Fibroblast of gingiva (primary cell): Measurements from ENCODE around the gene DDX5.

Experiments
- DNase-seq: peaks from one replicate; pipeline ENCODE4 v3.0.0-alpha.2; 2011; ENCODE audit warnings: low read depth

Gene DDX5

DNA sequence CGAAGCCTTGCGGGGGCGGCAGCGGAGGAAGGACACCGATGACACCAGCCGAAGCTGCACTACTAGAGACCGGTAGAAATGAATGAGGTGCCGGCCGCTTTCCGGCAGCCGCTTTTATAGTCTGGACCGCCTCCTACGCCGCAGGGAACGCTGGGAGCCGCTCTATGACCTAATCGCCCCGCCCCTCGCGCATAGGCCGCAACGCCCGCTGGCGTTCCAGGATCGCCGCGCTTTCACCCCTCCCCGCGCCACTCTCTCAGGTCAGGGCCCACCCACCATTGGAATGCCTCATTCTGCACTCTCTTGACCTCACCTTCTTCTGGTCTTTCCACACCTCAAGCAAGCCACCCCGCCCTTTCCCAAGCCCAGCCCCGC lies at the start of gene DDX5:
Gene DDX5, minus strand, starts transcription at position 89 of the 375 bp plus-strand sequence. CDS start 170 bp downstream, outside the sequence.
- DNase-seq: peak; percentile 97

DNA sequence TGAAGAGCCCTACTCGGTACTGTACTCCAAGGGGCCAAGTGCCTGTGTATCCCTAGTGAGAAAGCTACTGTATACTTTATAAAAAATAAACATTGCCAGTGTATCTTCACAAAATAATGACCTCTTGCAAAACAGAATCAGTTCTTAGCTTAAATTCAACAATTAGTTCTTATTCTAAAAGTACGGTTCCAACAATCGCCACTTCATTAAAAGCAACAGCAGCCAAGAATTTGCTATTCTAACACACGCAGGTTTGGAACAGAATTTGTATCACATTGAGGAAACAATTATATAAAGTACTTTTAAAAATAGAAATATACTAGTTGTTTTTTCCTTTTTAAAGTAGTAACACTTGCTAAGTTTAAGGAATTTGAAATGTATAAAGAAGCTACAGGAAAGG lies 49.2 kb upstream of the DDX5 start:
- no peak for DNase-seq

GRCh38 chr17:64554028-64554637 lies 48.0 kb upstream of the DDX5 start:
- DNase-seq: no peak

DNA sequence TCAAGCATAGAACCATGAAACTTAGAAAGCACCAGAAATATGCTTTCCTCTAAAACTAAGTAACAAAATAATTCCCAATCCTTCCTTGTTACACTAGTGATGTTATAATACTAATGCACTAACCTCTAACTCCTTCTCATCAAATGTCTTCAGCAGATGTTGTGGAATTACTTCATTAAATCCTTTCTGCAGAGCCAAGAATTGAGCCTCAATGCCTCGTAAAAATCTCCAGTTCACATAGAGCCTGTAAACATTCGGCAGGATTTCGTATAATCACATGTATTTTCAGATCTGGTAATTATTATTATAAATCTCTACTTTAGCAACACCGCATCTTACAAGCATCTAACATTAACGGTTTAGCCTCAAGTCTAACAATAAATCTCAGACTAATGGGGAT lies 45.4 kb upstream of the DDX5 start:
- no peak for DNase-seq

DNA sequence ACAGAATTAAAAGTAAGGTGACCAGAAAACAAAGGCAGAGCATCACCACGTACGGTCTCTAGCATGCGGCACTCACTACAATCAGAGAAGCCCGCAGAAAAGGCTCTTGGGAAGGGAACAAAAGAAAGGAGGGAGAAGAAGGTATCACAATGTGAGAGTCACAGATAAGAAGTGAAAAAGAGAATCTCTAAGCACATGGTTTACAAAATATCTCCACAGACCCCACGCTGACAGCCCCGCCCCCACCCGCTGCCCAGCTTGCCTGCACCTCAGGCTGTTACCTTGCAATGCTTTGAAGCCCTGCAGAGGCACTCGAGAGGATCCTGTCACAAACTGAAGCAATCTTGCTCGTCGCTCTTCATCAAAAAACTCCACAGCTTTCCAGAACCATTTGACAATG lies 41.2 kb upstream of the DDX5 start:
- no peak for DNase-seq

GRCh38 chr17:64546716-64547115 lies 40.6 kb upstream of the DDX5 start:
- no peak for DNase-seq

GRCh38 chr17:64544742-64545141 lies 38.7 kb upstream of the DDX5 start:
- DNase-seq: no peak

DNA sequence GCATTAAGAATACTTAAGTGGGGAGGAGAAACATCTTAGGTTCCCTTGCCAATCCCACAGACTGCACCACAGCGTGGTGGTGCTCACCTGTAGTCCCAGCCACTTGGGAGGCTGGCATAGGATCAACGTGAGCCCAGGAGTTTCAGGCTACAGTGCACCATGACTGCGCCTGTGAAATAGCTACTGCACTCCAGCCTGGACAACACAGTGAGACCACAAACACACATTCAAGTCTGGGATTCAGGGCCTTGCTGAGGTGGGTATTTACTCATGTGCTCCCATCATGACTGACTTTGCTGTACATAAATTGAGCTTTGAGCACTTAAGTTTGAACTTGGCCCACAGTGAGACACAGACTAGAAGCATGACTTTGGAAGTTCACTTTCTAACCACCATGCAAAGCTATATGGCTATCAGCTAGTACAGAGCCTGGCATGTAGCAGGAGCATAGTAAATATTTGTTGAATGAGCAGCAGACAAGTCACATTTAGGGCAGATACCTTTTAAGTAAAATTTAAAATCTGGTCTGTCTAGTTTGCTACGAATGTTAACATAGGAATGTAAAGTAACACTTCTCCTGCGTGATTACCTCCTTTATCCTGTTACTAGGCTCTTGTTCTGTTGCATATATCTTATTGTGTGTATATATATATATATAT lies 34.2 kb upstream of the DDX5 start:
- no peak for DNase-seq

DNA sequence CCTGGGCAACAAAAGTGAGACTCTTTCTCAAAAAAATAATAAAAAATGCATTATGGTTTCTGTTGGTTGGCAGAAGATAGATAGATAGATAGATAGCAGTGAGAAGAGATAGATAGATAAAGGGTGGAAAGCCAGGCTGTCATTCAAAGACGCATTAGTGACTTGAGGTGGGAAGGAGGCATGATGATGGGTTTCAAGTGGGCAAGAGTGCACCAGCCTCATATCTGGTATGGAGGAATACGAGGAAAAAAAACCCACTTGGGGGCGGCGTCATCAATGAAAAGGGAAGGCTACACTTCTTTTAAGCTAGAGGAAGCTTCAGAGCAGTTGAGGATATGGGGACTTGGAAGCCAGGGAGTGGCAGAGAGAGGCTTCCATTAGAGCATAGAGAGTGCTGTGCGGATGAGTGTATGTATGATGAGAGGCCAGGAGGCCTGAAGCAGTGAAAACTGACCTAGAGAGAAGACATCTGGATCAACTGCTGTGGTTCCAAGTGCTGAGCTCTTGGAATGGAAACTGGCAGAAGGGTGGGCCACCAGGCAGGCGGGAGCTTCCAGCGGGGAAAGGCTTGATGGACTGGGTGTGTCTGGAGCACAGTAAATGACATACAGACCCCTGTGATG lies 32.5 kb upstream of the DDX5 start:
- no peak for DNase-seq

GRCh38 chr17:64537488-64537887 lies 31.4 kb upstream of the DDX5 start:
- no peak for DNase-seq

- DNase-seq: no peak
Measured at GRCh38 chr17:64536913-64537312, 30.8 kb upstream of the DDX5 start.

GRCh38 chr17:64535357-64535756 lies 29.3 kb upstream of the DDX5 start:
- DNase-seq: no peak

- DNase-seq: peak; percentile 13
Measured at GRCh38 chr17:64534187-64534586, 28.1 kb upstream of the DDX5 start.

DNA sequence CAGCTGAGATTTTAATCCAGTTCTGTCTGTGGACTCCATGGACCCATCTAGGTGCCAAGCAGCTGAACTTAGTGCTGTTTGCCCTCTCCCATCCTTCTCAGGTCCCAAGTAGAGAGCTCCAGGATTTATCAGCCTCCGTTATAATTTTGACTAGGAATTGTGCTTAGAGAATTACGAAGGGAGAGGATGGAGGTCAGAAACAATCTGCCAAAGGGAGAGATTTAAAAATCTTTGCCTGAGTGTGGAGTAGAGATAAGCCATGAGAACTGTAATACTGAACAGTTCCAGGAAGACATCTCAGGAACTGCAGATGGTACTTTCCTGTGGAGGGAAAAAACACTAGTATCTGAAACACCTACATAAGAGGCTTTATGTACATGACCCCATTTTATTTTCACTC lies 27.7 kb upstream of the DDX5 start:
- DNase-seq: no peak

GRCh38 chr17:64532409-64532808 lies 26.3 kb upstream of the DDX5 start:
- DNase-seq: no peak

GRCh38 chr17:64531955-64532371 lies 25.9 kb upstream of the DDX5 start:
- peak; percentile 72 for DNase-seq

DNA sequence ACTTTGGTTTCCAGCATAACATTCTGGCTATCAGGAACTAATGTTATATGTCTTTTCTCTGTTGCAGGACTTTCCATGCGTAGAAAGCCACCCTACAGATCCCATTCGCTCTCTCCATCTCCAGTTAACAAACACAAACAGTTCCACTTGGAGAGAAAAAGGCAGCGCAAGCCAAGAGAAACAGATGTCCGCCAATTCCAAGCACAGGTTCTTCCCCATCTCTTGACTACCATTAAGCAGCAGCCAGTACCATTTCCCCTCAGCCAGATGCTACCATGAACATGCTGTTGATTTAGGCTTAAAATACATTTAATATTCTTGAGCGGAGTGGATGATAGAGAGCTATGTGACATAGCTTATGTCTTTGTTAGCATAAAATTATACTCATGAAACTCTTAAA lies 23.1 kb upstream of the DDX5 start:
- DNase-seq: no peak

DNA sequence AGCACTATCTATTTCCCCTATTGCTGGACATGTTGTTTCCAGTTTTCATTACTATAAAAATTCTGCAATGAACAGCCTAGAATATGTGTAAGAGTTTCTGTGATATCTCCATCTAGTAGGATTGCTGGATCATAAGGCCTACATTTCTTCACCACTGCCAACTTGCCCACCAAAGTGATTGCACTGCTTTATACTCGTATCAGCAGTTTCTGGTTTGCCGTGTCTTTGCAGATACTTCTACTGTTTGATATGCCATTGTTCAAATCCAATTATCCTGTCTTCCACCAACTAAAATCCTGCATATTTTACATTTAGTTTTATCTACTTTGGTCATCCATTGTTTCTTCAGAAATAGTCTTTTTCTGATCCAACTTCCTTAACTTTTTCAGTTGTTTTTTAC lies 21.8 kb upstream of the DDX5 start:
- no peak for DNase-seq

DNA sequence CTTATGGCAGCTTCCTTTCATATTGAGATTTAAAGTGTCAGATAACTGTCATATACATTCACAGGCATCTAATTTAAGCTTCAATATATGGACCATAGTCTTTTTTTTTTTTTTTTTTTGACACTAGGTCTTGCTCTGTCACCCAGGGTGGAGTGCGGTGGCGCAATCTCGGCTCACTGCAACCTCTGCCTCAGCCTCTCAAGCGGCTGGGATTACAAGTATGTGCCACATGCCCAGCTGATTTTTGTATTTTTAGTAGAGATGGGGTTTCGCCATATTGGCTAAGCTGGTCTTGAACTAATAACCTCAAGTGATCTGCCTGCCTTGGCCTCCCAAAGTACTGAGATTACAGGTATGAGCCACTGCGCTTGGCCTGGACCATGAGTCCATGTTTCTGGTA lies 14.3 kb upstream of the DDX5 start:
- peak; percentile 31 for DNase-seq

DNA sequence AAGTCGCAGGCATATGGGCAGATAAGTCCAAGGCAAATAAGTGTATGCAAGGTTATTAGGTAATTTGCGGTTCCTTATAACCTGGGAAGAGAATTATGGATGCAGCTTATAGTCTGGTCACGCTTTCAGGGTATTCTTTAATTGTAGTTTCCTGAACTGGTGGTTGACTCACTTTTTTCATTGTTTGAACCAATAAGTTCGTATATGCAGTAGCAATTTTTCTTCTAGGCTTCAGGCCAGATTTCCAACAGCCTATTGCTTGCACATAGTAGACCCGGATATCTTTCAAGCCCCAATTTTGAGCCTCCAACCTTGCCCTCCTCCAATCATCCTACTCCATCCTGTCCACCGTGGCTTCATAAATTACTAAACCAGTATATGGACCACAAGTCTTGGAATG lies 13.5 kb upstream of the DDX5 start:
- no peak for DNase-seq

DNA sequence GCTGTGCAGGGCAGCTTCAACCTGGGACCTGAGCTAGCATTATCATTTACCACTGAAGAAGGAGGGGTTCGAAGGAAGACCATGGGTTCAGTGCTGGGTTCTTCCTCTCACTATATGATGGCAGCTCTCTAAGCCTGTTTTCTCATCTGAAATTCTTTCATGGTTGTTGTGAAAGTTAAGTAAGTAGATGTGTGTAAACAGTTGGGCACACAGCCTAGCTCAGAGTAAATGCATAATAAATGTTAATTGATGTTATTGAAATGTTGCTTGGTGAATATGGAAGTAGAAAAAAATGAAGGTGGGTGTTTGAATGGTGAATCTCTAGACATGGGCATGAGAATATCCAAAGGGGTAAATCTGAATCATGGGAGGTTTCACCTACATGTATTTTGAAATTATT lies 9.7 kb upstream of the DDX5 start:
- DNase-seq: no peak

DNA sequence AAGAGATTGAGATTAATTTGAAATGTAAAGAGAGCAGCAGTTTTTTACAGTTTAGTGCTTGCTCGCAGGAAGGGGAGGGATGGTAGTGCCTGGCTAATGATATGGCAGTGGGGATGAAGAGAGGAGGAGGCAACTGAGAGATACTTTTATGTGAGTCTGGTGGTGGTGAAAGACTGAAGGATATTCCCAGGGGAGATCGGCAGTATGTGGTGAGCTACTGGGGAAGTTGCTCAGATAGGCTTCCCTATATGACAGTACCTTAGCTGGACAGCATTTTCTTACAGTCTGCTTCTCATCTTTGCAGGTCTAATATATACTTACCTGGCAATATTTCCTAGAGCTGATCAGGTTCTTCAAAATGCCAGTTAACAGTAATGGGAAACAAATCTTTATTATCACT lies 9.3 kb upstream of the DDX5 start:
- DNase-seq: no peak

DNA sequence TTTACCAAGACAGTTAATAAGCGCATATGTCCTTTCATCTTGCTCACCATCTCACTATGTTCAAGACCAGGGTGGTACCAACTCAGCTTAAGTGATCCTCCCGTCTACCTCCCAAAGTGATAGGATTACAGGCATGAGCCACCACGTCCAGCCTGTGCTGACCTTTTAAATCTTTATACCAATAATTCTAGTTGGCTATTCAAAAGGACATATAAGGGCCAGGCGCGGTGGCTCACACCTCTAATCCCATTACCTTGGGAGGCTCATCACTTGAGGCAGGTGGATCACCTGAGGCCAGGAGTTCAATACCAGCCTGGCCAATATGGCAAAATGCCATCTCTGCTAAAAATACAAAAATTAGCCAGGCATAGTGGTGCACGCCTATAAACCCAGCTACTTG lies 3.1 kb upstream of the DDX5 start:
- DNase-seq: no peak

DNA sequence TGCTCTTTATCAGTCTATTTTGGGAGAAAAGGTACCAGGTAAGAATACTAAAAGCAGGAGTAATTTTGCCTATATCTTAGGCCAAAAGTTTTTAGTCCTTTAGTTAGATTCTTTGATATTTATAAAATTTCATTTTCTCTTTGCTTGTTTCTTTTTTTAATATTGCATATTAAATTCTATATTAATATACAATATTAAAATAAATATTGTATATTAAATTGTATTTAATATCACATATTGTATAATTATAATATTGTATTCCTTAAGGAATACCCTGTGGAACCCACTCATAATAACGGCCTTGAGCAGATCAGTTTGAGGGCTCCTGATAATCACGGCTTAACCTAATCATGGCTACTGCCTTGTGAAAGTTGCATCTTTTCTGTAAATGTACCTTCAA lies 2.6 kb upstream of the DDX5 start:
- no peak for DNase-seq
